Muscle of leg (tissue), 11 donors: ENCODE measurements around the gene STARD8. TPM values are rescaled to one million over a fixed set of nuclear protein-coding genes. Genes with fewer than 3 reads are reported as not detected.

Experiments used
- DNase-seq: peaks from one replicate; pipeline ENCODE4 v3.0.0; 2013
- H3K27ac ChIP-seq: one replicate; pipeline ENCODE4 v1.5.1; 2013; ENCODE audit warnings: mild to moderate bottlenecking, low read length, control low read depth
- H3K27me3 ChIP-seq: one replicate; pipeline ENCODE4 v1.6.1; 2013; ENCODE audit warnings: low read length; ENCODE audit not compliant: control insufficient read depth, insufficient read depth
- H3K36me3 ChIP-seq: one replicate; pipeline ENCODE4 v1.6.1; 2013; ENCODE audit warnings: low read length; ENCODE audit not compliant: control insufficient read depth, insufficient read depth
- H3K4me1 ChIP-seq: one replicate; pipeline ENCODE4 v1.6.1; 2013; ENCODE audit warnings: low read length; ENCODE audit not compliant: control insufficient read depth, insufficient read depth
- H3K4me3 ChIP-seq: one replicate; pipeline ENCODE4 v1.5.1; 2013; ENCODE audit warnings: low read length, control low read depth
- H3K9me3 ChIP-seq: replicated peaks from 2 replicates; pipeline ENCODE4 v1.6.1; 2013; ENCODE audit warnings: low read depth, low read length; ENCODE audit not compliant: control insufficient read depth
- WGBS: methylation state at CpG from one replicate; pipeline ENCODE4 v1.1.5; 2013; ENCODE audit warnings: missing lambda C conversion rate; ENCODE audit not compliant: insufficient coverage; 5-methylcytosine and 5-hydroxymethylcytosine counted together
- polyA plus RNA-seq, 8 donors: library from polyadenylated mRNA; unstranded; fragments of 120-200 nt; gene quantifications; one replicate each; pipeline versions ENCODE4 v1.2.1 to v1.2.3, GENCODE V29; 2013; ENCODE audit warnings: inconsistent platforms in 1 of 8, low replicate concordance in 1 of 8; ENCODE audit not compliant: insufficient read length in 8 of 8, insufficient read depth in 1 of 8
- total RNA-seq: library from RNA; stranded (reverse); fragments of 120-200 nt; gene quantifications from one replicate; pipeline ENCODE4 v1.2.4, GENCODE V29; 2013

The STARD8 gene
- total and polyA plus RNA-seq, 9 donors: 13.1 to 20.2 (median 16.9) TPM

GRCh38 chrX:68672581-68673318 lies 25.3 kb downstream of the STARD8 start:
- DNase-seq: peak; percentile 74
- WGBS: 40% methylated on average over 2 of the region's 3 CpGs

GRCh38 chrX:68675571-68675970 lies 28.1 kb downstream of the STARD8 start:
- no peaks in the 10 kb centered on the region for H3K36me3 ChIP-seq
- DNase-seq: peak; percentile 79
- peaks cover 22% of the 10 kb centered on the region for H3K27me3 ChIP-seq
- peak overlapping the region; percentile 35 for H3K27ac ChIP-seq
- WGBS: 59% methylated on average over 2 of the region's 4 CpGs
- H3K9me3 ChIP-seq: no peaks in the 10 kb centered on the region
- H3K4me1 ChIP-seq: peaks cover 35% of the 10 kb centered on the region
- no peak overlapping the region for H3K4me3 ChIP-seq

More at GRCh38 chrX:68672581-68673318, 25.3 kb downstream of the STARD8 start:
- peaks cover 30% of the 10 kb centered on the region for H3K4me1 ChIP-seq
- no peaks in the 10 kb centered on the region for H3K36me3 ChIP-seq
- no peaks in the 10 kb centered on the region for H3K9me3 ChIP-seq
- peak overlapping the region; percentile 56 for H3K27ac ChIP-seq
- H3K27me3 ChIP-seq: peaks cover 21% of the 10 kb centered on the region
- no peak overlapping the region for H3K4me3 ChIP-seq

GRCh38 chrX:68676335-68676734 lies 28.9 kb downstream of the STARD8 start:
- H3K36me3 ChIP-seq: no peaks in the 10 kb centered on the region
- no peak for DNase-seq
- H3K4me3 ChIP-seq: no peak overlapping the region
- H3K9me3 ChIP-seq: no peaks in the 10 kb centered on the region
- peaks cover 40% of the 10 kb centered on the region for H3K4me1 ChIP-seq
- H3K27ac ChIP-seq: no peak overlapping the region
- 40% methylated on average over 1 of the region's 3 CpGs for WGBS
- peaks cover 23% of the 10 kb centered on the region for H3K27me3 ChIP-seq

- DNase-seq: no peak
- Histone ChIP-seq H3K4me1 (peaks cover 36% of the 10 kb centered on the region), H3K27me3 (peaks cover 28% of the 10 kb centered on the region), H3K9me3 (no peaks in the 10 kb centered on the region), H3K36me3 (no peaks in the 10 kb centered on the region), H3K4me3 (no peak overlapping the region), H3K27ac (peak overlapping the region; percentile 1)
- 33% methylated on average over 4 of the region's 4 CpGs for WGBS
Measured at GRCh38 chrX:68677998-68678397, 30.5 kb downstream of the STARD8 start.

DNA sequence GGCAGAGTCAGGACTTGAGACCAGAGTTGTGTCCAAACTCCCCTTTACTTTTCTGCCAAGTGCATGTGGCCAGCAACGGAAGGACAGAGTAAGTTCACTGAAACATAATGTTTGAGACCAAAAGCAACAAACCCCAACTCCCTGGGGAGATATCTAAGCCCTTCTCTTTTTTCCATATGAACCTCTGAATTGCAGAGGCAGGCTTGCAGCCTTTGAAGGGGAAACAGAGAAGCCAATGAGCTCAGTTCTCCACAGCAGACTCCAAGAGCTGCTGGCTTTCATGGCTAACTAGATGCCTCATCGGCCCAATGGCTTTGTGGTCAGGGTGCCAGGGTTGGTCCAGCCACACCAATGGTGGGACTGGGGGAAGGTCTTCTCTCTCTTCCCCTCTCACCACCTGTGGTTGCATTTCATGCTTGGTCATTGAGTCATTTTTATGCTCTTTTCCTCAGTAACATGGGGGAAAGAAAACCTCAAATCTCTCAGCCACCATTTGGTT lies 34.0 kb downstream of the STARD8 start:
- Histone ChIP-seq H3K27me3 (peaks cover 34% of the 10 kb centered on the region), H3K36me3 (no peaks in the 10 kb centered on the region), H3K27ac (peak overlapping the region; percentile 47), H3K4me3 (no peak overlapping the region), H3K9me3 (no peaks in the 10 kb centered on the region), H3K4me1 (peaks cover 38% of the 10 kb centered on the region)
- peak; percentile 92 for DNase-seq
- WGBS: 80% methylated on average over 1 of the region's 2 CpGs

- WGBS: 46% methylated on average over 2 of the region's 3 CpGs
- peaks cover 35% of the 10 kb centered on the region for H3K4me1 ChIP-seq
- DNase-seq: no peak
- H3K4me3 ChIP-seq: no peak overlapping the region
- H3K27ac ChIP-seq: no peak overlapping the region
- H3K36me3 ChIP-seq: no peaks in the 10 kb centered on the region
- H3K9me3 ChIP-seq: no peaks in the 10 kb centered on the region
- H3K27me3 ChIP-seq: peaks cover 37% of the 10 kb centered on the region
Measured at GRCh38 chrX:68682790-68683189, 35.3 kb downstream of the STARD8 start.

- H3K4me3 ChIP-seq: no peak overlapping the region
- H3K4me1 ChIP-seq: peaks cover 29% of the 10 kb centered on the region
- WGBS: no CpG with 5 or more reads among the region's 2 CpGs
- H3K27me3 ChIP-seq: peaks cover 34% of the 10 kb centered on the region
- H3K9me3 ChIP-seq: no peaks in the 10 kb centered on the region
- H3K36me3 ChIP-seq: no peaks in the 10 kb centered on the region
- no peak for DNase-seq
- H3K27ac ChIP-seq: no peak overlapping the region
Measured at GRCh38 chrX:68683580-68683979, 36.1 kb downstream of the STARD8 start.

GRCh38 chrX:68684291-68684918 lies 36.9 kb downstream of the STARD8 start:
- H3K36me3 ChIP-seq: no peaks in the 10 kb centered on the region
- peaks cover 29% of the 10 kb centered on the region for H3K4me1 ChIP-seq
- no peaks in the 10 kb centered on the region for H3K9me3 ChIP-seq
- H3K27ac ChIP-seq: peak overlapping the region; percentile 33
- H3K4me3 ChIP-seq: no peak overlapping the region
- DNase-seq: peak; percentile 74
- 35% methylated on average over 13 of the region's 15 CpGs for WGBS
- peaks cover 34% of the 10 kb centered on the region for H3K27me3 ChIP-seq

- Histone ChIP-seq H3K36me3 (no peaks in the 10 kb centered on the region), H3K27me3 (peaks cover 39% of the 10 kb centered on the region), H3K27ac (no peak overlapping the region), H3K9me3 (no peaks in the 10 kb centered on the region), H3K4me1 (peaks cover 25% of the 10 kb centered on the region), H3K4me3 (no peak overlapping the region)
- no CpG with 5 or more reads among the region's 2 CpGs for WGBS
- DNase-seq: no peak
Measured at GRCh38 chrX:68684919-68685304, 37.4 kb downstream of the STARD8 start.

GRCh38 chrX:68685685-68686084 lies 38.2 kb downstream of the STARD8 start:
- H3K9me3 ChIP-seq: no peaks in the 10 kb centered on the region
- H3K36me3 ChIP-seq: no peaks in the 10 kb centered on the region
- H3K27ac ChIP-seq: peak overlapping the region; percentile 1
- peak overlapping the region; percentile 34 for H3K4me3 ChIP-seq
- H3K27me3 ChIP-seq: peaks cover 37% of the 10 kb centered on the region
- 37% methylated on average over 3 of the region's 5 CpGs for WGBS
- peaks cover 18% of the 10 kb centered on the region for H3K4me1 ChIP-seq
- no peak for DNase-seq
